Effector memory CD8-positive, alpha-beta T cell (primary cell): ENCODE measurements around the gene SLC22A17.

ENCODE experiments used
- ATAC-seq: fragments of 150-1000 bp; cut with Tn5 transposase; replicated peaks from 2 replicates; pipeline ENCODE4 v1.10.0; 2021; ENCODE audit warnings: mild to moderate bottlenecking, moderate library complexity
- DNase-seq, 3 experiments: peaks; one replicate each; pipeline ENCODE4 v3.0.0; 2021
- H3K27ac Mint-ChIP-seq, 2 donors: one replicate each; pipeline ENCODE4 v1.8.0; 2022; ENCODE audit warnings: mild to moderate bottlenecking in 2 of 2, mixed read lengths in 2 of 2, moderate library complexity in 2 of 2
- H3K27me3 Mint-ChIP-seq, 2 donors: one replicate each; pipeline ENCODE4 v1.8.0; 2022; ENCODE audit warnings: mixed read lengths in 2 of 2
- H3K36me3 Mint-ChIP-seq: one replicate; pipeline ENCODE4 v1.8.0; 2022; ENCODE audit warnings: mild to moderate bottlenecking, moderate library complexity, mixed read lengths; ENCODE audit not compliant: insufficient read depth
- H3K4me1 Mint-ChIP-seq, 2 donors: one replicate each; pipeline ENCODE4 v1.8.0; 2022; ENCODE audit warnings: low read depth in 2 of 2, mixed read lengths in 2 of 2
- H3K4me3 Mint-ChIP-seq, 2 donors: one replicate each; pipeline ENCODE4 v1.8.0; 2022; ENCODE audit warnings: mild to moderate bottlenecking in 2 of 2, mixed read lengths in 2 of 2, moderate library complexity in 2 of 2
- H3K9me3 Mint-ChIP-seq, 2 donors: one replicate each; pipeline ENCODE4 v1.8.0; 2022; ENCODE audit warnings: mixed read lengths in 2 of 2

Gene SLC22A17

DNA sequence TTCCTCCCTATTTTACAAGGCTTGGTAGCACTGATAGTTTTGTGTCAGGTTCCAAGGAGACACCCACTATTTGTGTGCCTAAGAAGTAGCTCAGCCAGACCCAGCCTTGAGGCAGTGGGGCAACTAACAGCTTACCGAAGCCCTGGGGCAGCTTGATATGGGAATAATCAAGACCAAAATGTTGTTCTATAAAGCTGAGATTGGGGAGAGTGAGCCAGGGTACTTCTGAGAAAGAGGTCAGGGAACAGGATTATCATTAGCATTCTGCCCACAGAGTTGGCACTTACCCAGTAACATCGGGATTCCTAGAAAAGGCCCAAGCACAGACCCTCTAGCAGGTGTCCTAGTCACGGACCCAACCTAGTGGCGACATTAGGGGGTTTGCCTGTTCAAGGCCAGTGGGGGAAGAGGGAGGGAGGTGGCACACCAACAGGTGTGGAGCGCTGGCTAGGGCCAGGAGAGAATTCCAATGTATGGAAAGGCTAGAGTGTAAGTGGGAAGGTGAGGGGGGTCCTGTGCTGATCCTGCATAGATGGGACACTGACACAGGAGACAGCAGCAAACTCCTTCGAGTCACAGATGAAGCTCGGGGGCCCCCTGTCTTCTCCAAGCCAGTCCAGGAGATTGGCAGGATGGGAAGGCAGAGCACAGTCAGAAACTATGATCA, 54.9 kb downstream of the SLC22A17 start:
- Mint-ChIP-seq H3K27ac (no peak overlapping the region), H3K27me3 (no peaks in the 10 kb centered on the region), H3K4me3 (no peak overlapping the region), H3K36me3 (peaks cover 40% of the 10 kb centered on the region), H3K9me3 (no peaks in the 10 kb centered on the region), H3K4me1 (peaks cover 16 to 23% of the 10 kb centered on the region in 2 donors)
- no peak for ATAC-seq
- no peak for DNase-seq

DNA sequence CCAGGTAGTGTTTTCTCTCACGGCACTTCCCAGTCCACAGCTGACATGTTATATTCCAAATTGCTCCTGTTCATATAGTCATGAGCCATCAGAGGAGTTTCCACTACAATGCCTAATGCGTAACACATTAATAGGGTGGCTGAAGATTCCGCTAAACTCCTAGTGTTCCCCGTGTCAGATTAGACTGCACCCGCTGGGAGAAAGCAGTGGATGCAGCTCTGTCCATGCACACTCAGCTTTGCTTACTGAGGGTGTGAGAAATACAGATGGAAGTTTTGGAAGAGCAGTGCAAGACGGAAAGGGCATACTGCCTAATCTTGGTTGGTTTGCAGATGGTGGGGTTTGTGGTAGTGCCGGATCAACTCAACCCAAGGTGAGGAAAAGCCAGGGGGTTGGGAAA, 55.6 kb downstream of the SLC22A17 start:
- peaks cover 13 to 19% of the 10 kb centered on the region in 2 donors for H3K4me1 Mint-ChIP-seq

More for the DNA sequence above, 55.6 kb downstream of the SLC22A17 start:
- Mint-ChIP-seq H3K9me3 (no peaks in the 10 kb centered on the region), H3K27me3 (no peaks in the 10 kb centered on the region), H3K4me3 (no peak overlapping the region), H3K27ac (no peak overlapping the region), H3K36me3 (peaks cover 37% of the 10 kb centered on the region)
- DNase-seq (no peak), ATAC-seq (no peak)
